Activated naive CD4-positive, alpha-beta T cell treated with anti-CD3 and anti-CD28 coated beads, Interleukin-2, amount 50 U/mL, for 24 hours (primary cell): Measurements from ENCODE around the gene CD69.

ENCODE experiments used
- H3K27ac Mint-ChIP-seq: one replicate; pipeline ENCODE4 v1.8.0; 2021; ENCODE audit warnings: mild to moderate bottlenecking, mixed read lengths
- H3K27me3 Mint-ChIP-seq: one replicate; pipeline ENCODE4 v1.8.0; 2021; ENCODE audit warnings: mixed read lengths
- H3K36me3 Mint-ChIP-seq: one replicate; pipeline ENCODE4 v1.8.0; 2021; ENCODE audit warnings: mixed read lengths
- H3K4me1 Mint-ChIP-seq: one replicate; pipeline ENCODE4 v1.8.0; 2021; ENCODE audit warnings: mixed read lengths
- H3K4me3 Mint-ChIP-seq: one replicate; pipeline ENCODE4 v1.8.0; 2021; ENCODE audit warnings: mild to moderate bottlenecking, mixed read lengths
- H3K9me3 Mint-ChIP-seq: one replicate; pipeline ENCODE4 v1.8.0; 2021; ENCODE audit warnings: mixed read lengths

The CD69 gene

GRCh38 chr12:9757433-9758025 is 3.2 kb downstream of the CD69 start:
- Mint-ChIP-seq H3K36me3 (peaks cover 64% of the 10 kb centered on the region), H3K27ac (peak overlapping the region; percentile 97), H3K27me3 (no peaks in the 10 kb centered on the region), H3K4me1 (peaks cover 36% of the 10 kb centered on the region), H3K4me3 (peak overlapping the region; percentile 100), H3K9me3 (no peaks in the 10 kb centered on the region)

DNA sequence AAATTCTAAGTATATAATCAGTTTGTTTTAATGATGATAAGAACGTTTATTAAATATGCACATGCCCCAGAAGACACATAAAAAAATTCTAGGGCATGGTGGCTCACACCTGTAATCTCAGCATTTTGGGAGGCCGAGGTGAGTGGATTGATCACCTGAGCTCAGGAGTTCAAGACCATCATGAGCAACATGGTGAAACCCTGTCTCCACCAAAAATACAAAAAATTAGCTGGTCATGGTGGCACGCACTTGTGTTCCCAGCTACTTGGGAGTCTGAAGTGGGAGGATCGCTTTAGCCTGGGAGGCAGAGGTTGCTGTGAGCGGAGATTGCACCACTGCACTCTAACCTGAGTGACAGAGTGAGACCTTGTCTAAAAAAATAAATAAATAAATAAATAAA is 4.0 kb downstream of the CD69 start:
- Mint-ChIP-seq H3K27me3 (no peaks in the 10 kb centered on the region), H3K4me1 (peaks cover 31% of the 10 kb centered on the region), H3K36me3 (peaks cover 67% of the 10 kb centered on the region), H3K9me3 (no peaks in the 10 kb centered on the region), H3K4me3 (peak overlapping the region; percentile 100), H3K27ac (peak overlapping the region; percentile 98)

- Mint-ChIP-seq H3K27ac (peak overlapping the region; percentile 98), H3K9me3 (no peaks in the 10 kb centered on the region), H3K36me3 (peaks cover 71% of the 10 kb centered on the region), H3K27me3 (no peaks in the 10 kb centered on the region), H3K4me1 (peaks cover 30% of the 10 kb centered on the region), H3K4me3 (peak overlapping the region; percentile 100)
These were observed 4.5 kb downstream of the CD69 start for GRCh38 chr12:9756170-9756569.

DNA sequence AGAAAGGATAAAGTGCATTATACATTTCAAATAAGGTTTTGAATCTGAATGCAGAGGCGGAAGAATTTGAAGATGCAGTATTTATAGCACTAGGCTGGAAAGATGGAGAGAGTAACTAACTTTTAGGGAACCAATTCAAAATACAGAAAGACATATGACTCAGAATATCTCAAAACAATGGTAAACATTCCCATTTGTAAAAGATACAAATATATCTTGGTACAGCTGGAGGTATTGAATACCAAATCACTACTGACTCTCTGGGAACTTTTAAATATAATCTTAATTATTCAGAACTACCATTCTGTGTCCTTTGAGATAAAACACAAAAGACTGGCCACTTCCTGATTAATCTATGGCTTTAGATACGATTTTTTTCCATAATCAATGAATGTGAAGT is 5.1 kb downstream of the CD69 start:
- Mint-ChIP-seq H3K36me3 (peaks cover 71% of the 10 kb centered on the region), H3K27me3 (no peaks in the 10 kb centered on the region), H3K4me3 (peak overlapping the region; percentile 100), H3K9me3 (no peaks in the 10 kb centered on the region), H3K4me1 (peaks cover 27% of the 10 kb centered on the region), H3K27ac (peak overlapping the region; percentile 97)

GRCh38 chr12:9755035-9755434 is 5.7 kb downstream of the CD69 start:
- no peaks in the 10 kb centered on the region for H3K27me3 Mint-ChIP-seq
- peaks cover 68% of the 10 kb centered on the region for H3K36me3 Mint-ChIP-seq
- H3K27ac Mint-ChIP-seq, result peak overlapping the region; percentile 97
- peak overlapping the region; percentile 100 for H3K4me3 Mint-ChIP-seq
- H3K9me3 Mint-ChIP-seq, result no peaks in the 10 kb centered on the region
- H3K4me1 Mint-ChIP-seq, result peaks cover 31% of the 10 kb centered on the region

- Mint-ChIP-seq H3K9me3 (no peaks in the 10 kb centered on the region), H3K4me1 (peaks cover 31% of the 10 kb centered on the region), H3K27ac (peak overlapping the region; percentile 97), H3K36me3 (peaks cover 62% of the 10 kb centered on the region), H3K4me3 (peak overlapping the region; percentile 100), H3K27me3 (no peaks in the 10 kb centered on the region)
These were observed 6.4 kb downstream of the CD69 start for GRCh38 chr12:9754099-9754927.

GRCh38 chr12:9753498-9753897 is 7.2 kb downstream of the CD69 start:
- no peaks in the 10 kb centered on the region for H3K27me3 Mint-ChIP-seq
- H3K4me1 Mint-ChIP-seq, result peaks cover 36% of the 10 kb centered on the region
- H3K9me3 Mint-ChIP-seq, result no peaks in the 10 kb centered on the region
- H3K4me3 Mint-ChIP-seq, result peak overlapping the region; percentile 100
- peak overlapping the region; percentile 93 for H3K27ac Mint-ChIP-seq
- H3K36me3 Mint-ChIP-seq, result peaks cover 57% of the 10 kb centered on the region

- Mint-ChIP-seq H3K27me3 (no peaks in the 10 kb centered on the region), H3K27ac (peak overlapping the region; percentile 93), H3K36me3 (peaks cover 53% of the 10 kb centered on the region), H3K4me3 (peak overlapping the region; percentile 100), H3K4me1 (peaks cover 36% of the 10 kb centered on the region), H3K9me3 (no peaks in the 10 kb centered on the region)
These were observed 7.6 kb downstream of the CD69 start for GRCh38 chr12:9753073-9753472.

DNA sequence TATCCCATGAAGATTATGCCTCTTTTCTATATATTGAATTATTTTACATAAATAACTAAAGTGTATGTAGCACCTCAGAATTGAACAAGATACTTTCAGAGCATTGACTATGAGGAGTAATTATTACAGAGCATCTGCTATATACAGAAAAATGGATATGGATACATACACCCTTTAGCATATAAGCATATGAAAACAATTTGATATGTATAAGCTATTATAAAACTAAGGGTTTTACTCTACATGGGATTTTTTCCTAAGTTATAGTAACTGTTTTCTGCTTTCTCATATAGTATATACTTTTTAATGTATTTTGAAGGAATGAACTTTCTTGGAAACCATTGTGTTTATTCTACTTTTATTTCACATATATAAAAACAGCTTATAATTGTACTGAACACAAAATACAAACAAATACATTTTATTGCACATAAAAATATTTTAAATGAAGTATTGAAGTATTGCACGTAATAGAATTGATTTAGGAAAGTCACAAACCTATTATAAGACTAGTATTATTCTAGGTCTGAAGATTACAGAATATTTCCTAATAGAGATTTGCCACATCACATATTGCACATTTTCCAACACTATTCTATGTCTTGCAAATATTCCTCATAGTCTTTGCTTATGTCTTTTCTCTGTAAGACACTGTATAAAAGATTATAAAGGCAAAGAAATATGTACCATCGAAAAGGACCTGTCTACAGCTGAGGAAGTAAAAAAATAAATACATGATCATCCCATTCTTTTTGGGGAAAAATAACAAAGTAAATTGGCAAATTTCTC is 8.4 kb downstream of the CD69 start:
- Mint-ChIP-seq H3K4me1 (peaks cover 36% of the 10 kb centered on the region), H3K4me3 (peak overlapping the region; percentile 100), H3K27me3 (no peaks in the 10 kb centered on the region), H3K27ac (peak overlapping the region; percentile 93), H3K9me3 (no peaks in the 10 kb centered on the region), H3K36me3 (peaks cover 46% of the 10 kb centered on the region)

DNA sequence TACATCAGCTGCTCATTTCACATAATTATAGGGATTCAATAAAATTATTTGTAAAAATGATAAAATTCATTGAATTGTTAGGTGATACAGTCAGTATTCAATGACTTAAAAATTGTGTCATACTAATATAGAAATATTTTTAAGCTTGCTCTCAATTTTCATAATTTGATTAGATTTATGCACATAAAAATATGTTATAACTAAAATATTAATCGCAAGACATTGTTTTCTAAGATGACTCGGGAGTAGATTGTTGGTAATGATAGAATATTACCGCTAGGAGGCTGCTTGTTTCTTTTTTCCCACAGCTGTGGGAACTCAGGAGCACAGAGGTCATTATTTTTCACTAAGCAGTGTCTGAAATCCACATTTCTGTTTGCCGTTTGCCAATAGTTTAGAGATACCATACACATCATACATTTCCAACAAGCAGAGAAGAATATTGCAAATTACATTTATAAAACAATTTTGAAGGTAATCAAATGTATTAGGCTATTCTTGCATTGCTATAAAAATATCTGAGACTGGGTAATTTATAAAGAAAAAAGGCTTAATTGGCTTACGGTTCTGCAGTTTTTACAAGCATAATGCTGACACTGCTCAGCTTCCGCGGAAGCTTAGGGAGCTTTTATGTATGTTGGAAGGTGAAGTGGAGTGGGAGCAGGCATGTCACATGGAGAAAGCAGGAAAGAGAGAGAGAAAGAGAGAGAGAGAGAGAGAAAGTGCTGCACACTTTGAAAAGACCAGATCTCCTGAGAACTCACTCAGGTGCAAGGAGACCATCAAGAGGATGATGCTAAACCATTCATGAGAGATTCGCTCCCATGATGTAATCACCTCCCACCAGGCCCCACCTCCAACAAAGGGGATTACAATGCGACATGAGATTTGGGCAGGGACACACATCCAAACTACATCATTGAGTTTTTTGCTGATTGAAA is 9.2 kb downstream of the CD69 start:
- Mint-ChIP-seq H3K9me3 (no peaks in the 10 kb centered on the region), H3K27me3 (no peaks in the 10 kb centered on the region), H3K4me1 (peaks cover 36% of the 10 kb centered on the region), H3K4me3 (peak overlapping the region; percentile 85), H3K27ac (peak overlapping the region; percentile 92), H3K36me3 (peaks cover 38% of the 10 kb centered on the region)

DNA sequence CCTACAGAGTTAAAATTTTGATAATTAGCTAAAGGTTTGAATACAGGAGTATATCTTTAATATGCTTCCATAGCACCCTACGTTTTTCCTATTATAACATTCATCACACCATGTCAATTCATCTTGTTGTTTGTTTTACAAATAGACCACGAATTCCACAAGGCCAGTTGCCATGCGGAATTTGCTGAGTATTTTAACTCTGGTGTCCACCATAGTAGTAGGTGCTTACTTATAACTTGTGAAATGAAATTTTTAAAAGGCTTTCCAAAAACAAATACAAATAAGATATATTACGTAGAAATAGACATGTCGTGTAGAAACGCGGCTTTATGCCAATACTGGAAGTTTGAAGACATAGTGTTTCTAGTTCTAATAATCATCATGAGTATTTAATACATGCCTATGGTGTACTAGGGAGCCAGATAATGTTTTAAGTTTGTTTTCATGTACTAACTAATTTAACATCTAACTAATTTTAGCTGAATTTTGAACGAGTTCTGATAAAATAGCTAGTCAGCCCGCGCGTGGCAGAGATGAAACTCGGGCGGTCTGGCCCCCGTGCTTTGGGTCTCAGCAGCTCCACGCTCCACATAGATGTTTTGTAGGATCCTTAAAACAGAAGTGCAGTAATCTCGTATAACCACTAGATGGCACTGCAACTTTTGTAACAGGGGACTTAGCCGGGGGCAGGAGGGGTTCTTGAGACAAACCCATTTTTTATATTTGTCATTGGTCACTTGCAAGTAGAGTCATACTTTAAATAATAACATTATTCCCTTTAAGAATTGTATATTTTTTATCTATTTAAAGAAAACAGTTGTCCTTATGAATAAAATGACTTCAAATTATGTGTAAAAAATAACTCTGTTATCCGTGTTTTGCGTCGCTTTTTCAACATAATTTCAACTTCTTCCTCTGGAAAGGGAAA is 10.2 kb downstream of the CD69 start:
- H3K36me3 Mint-ChIP-seq, result peaks cover 33% of the 10 kb centered on the region
- H3K27me3 Mint-ChIP-seq, result no peaks in the 10 kb centered on the region
- no peaks in the 10 kb centered on the region for H3K9me3 Mint-ChIP-seq
- H3K4me1 Mint-ChIP-seq, result peaks cover 36% of the 10 kb centered on the region
- peak overlapping the region; percentile 66 for H3K4me3 Mint-ChIP-seq
- peak overlapping the region; percentile 88 for H3K27ac Mint-ChIP-seq

DNA sequence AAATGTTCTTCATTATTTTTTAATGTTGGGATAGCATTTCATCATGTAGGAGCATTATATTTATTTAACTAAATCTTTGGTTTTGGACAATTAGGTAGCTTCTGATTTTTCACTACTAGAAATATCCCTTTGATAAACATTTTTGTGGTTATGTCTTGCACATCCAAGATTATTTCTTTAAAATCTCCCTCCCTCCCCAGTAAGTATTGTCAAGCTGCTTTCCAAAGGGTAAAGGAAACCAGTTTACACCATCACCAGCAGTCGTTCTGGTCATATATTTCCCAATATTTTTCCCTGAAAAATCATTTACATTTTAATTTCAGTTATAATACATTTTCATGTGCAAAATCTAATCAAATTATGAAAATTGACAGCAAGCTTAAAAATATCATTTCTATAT is 11.1 kb downstream of the CD69 start:
- no peaks in the 10 kb centered on the region for H3K9me3 Mint-ChIP-seq
- H3K4me1 Mint-ChIP-seq, result peaks cover 40% of the 10 kb centered on the region
- peaks cover 26% of the 10 kb centered on the region for H3K36me3 Mint-ChIP-seq
- no peak overlapping the region for H3K4me3 Mint-ChIP-seq
- H3K27me3 Mint-ChIP-seq, result no peaks in the 10 kb centered on the region
- no peak overlapping the region for H3K27ac Mint-ChIP-seq

DNA sequence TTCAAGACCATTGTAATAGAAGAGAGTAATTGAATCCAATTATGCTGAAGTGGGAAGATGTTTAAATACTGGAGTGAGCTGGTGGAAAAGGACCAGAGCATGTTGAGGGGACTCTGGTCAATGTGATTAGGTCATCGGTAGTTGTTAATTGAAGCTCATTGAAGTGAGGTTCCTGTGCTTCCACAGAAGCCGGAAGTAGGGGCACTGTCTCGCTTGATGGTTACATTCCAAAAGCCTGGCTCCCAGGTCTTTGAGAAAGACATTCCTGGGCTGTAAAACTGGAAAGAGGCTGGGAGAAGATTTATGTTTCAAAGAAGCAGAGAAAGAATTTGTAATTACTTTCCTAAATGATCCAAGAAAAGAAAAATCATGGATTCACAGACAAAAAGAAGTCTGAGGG is 15.5 kb downstream of the CD69 start:
- Mint-ChIP-seq H3K27me3 (no peaks in the 10 kb centered on the region), H3K4me3 (no peak overlapping the region), H3K4me1 (peaks cover 50% of the 10 kb centered on the region), H3K36me3 (peaks cover under 1% of the 10 kb centered on the region), H3K27ac (peak overlapping the region; percentile 71), H3K9me3 (no peaks in the 10 kb centered on the region)

DNA sequence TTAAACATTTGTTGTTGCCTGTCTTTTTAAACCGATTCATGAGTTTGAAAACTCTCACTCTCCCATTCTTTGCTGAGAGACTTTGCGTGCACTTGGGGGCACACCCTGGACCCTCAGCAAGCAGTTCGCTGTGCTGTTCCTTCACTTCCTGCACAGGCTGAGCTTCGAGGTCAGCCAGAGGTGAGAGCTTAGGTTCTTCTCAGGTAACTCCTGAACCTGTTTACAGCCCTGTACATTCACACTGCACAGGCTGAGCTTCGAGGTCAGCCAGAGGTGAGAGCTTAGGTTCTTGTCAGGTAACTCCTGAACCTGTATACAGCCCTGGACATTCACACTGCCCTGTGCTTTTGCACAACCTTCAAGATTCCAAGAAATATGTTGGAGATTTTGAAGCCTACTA is 18.0 kb downstream of the CD69 start:
- H3K36me3 Mint-ChIP-seq, result peaks cover 2% of the 10 kb centered on the region
- H3K4me1 Mint-ChIP-seq, result peaks cover 62% of the 10 kb centered on the region
- no peaks in the 10 kb centered on the region for H3K9me3 Mint-ChIP-seq
- no peaks in the 10 kb centered on the region for H3K27me3 Mint-ChIP-seq
- peak overlapping the region; percentile 95 for H3K27ac Mint-ChIP-seq
- H3K4me3 Mint-ChIP-seq, result peak overlapping the region; percentile 88
